GM13977 (cell line): ENCODE measurements around the gene FSD2.

ENCODE experiments used
- DNase-seq: peaks from one replicate; pipeline ENCODE4 v3.0.0; 2012; ENCODE audit warnings: low spot score
- CTCF ChIP-seq: IDR thresholded peaks from 2 replicates; pipeline ENCODE4 v1.5.1; 2012; ENCODE audit warnings: mild to moderate bottlenecking, control low read depth; ENCODE audit not compliant: insufficient read depth; ENCODE audit errors: extremely low read depth, missing control alignments
- in situ Hi-C: fragments of 300-500 bp; cut with MboI; formaldehyde crosslinking; loops from one replicate; pipeline ENCODE4 v1.12.0; 2022; ENCODE audit warnings: low sequenced_read_pairs, low pct_unique_long_range_greater_than_20kb, mixed read lengths, inconsistent platforms; ENCODE audit not compliant: unreplicated experiment

FSD2 gene

DNA sequence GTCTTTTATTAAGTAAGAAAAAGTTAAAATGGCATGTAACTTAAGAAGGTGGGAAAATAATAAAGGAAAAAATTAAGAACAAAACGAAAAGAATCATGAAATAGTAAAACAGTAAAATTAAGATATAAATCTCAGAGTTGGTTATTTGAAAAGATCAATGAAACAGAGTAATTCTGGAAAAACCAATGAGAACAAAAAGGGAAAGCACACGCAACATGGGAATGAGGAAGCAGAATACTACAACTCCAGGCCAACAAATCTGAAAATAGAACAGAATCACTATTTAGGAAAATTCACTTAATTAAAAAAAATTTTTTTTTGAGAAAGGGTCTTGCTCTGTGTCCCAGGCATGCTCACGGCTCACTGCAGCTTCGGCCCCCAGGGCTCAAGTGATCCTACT lies 34.3 kb upstream of the FSD2 start:
- no peak for TF ChIP-seq CTCF
- in situ Hi-C loops = loop anchor here (25.0 kb wide), 1 partner anchor 303 kb away; the partner anchor contains the start of gene RPS17
- no peak for DNase-seq

GRCh38 chr15:82839136-82839535 lies 33.3 kb upstream of the FSD2 start:
- in situ Hi-C loops = loop anchor here (25.0 kb wide), 1 partner anchor 302 kb away; the partner anchor contains the start of gene RPS17
- TF ChIP-seq CTCF = no peak
- DNase-seq = no peak

GRCh38 chr15:82838096-82838735 lies 32.3 kb upstream of the FSD2 start:
- in situ Hi-C loops = loop anchor here (25.0 kb wide), 1 partner anchor 301 kb away; the partner anchor contains the start of gene RPS17
- peak; percentile 3 for DNase-seq

GRCh38 chr15:82835391-82835917 lies 29.6 kb upstream of the FSD2 start:
- DNase-seq = no peak
- TF ChIP-seq CTCF = no peak
- in situ Hi-C loops = loop anchor here (25.0 kb wide), 1 partner anchor 298 kb away; the partner anchor contains the start of gene RPS17

More at GRCh38 chr15:82838096-82838735, 32.3 kb upstream of the FSD2 start:
- no peak for TF ChIP-seq CTCF

DNA sequence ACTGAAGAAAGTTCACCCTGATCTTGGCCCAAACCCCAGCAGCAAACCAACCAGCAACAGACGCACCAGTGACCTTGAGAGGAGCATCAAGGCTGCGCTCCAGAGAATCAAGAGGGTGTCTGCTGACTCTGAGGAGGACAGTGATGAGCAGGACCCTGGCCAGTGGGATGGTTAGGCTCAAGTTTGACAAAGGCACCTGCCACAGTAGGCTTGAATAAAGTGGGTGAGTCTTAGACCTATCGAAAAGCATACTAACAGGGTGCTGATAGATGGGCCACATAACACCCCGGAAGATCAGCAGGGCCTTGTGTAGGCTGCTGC lies 27.5 kb upstream of the FSD2 start:
- DNase-seq = peak; percentile 12
- in situ Hi-C loops = loop anchor here (25.0 kb wide), 1 partner anchor 296 kb away; the partner anchor contains the start of gene RPS17
- TF ChIP-seq CTCF = no peak

GRCh38 chr15:82832601-82833361 lies 26.9 kb upstream of the FSD2 start:
- TF ChIP-seq CTCF = no peak
- DNase-seq = peak; percentile 81
- in situ Hi-C loops = loop anchor here (25.0 kb wide), 1 partner anchor 295 kb away; the partner anchor contains the start of gene RPS17
